K562 (cell line): ENCODE measurements around the gene ATP6V0A1. TPM values are rescaled to one million over a fixed set of nuclear protein-coding genes. Genes with fewer than 3 reads are reported as not detected.

Experiments used
- ARID3A ChIP-seq: IDR thresholded peaks from 2 replicates; pipeline ENCODE4 v1.6.1; 2012; ENCODE audit warnings: low read depth, low read length, improper control_type of control experiment, borderline replicate concordance
- ATF7 ChIP-seq: fragments of 450-650 bp; IDR thresholded peaks from 2 replicates; pipeline ENCODE4 v1.7.1; 2014; ENCODE audit warnings: mild to moderate bottlenecking, moderate library complexity
- BHLHE40 ChIP-seq: IDR thresholded peaks from 2 replicates; pipeline ENCODE4 v1.6.1; 2011; ENCODE audit warnings: low read length, improper control_type of control experiment
- CTBP1 ChIP-seq: fragments of 450-650 bp; IDR thresholded peaks from 2 replicates; pipeline ENCODE4 v1.6.1; 2016; ENCODE audit warnings: borderline replicate concordance
- CXXC5 ChIP-seq: fragments of 250-450 bp; sonication (Bioruptor Pico); IDR thresholded peaks from 2 replicates; pipeline ENCODE4 v1.8.0; 2022; ENCODE audit warnings: inconsistent platforms, mild to moderate bottlenecking, moderate library complexity
- DNMT1 ChIP-seq: fragments of 450-650 bp; IDR thresholded peaks from 2 replicates; pipeline ENCODE4 v1.6.1; 2016; ENCODE audit warnings: antibody characterized with exemption, mild to moderate bottlenecking
- HDAC3 ChIP-seq: fragments of 450-650 bp; IDR thresholded peaks from 2 replicates; pipeline ENCODE4 v1.6.1; 2018; ENCODE audit warnings: borderline replicate concordance, mild to moderate bottlenecking, moderate library complexity; ENCODE audit not compliant: partially characterized antibody
- MAZ ChIP-seq, 2 experiments: fragments of 450-650 bp in 1 of 2; sonication (generic) in 1 of 2; formaldehyde crosslinking; IDR thresholded peaks in 1 of 2; conservative IDR thresholded peaks in 1 of 2; 2 replicates each; pipeline versions ENCODE4 v1.4.0 to v1.5.0; 2020; ENCODE audit warnings: mild to moderate bottlenecking in 1 of 2, missing genetic modification reagents in 1 of 2
- MTA3 ChIP-seq: fragments of 450-650 bp; formaldehyde crosslinking; IDR thresholded peaks from 2 replicates; pipeline ENCODE4 v1.6.1; 2017; ENCODE audit warnings: mild to moderate bottlenecking, borderline replicate concordance
- MYNN ChIP-seq, 2 experiments: sonication (generic); formaldehyde crosslinking in 1 of 2; IDR thresholded peaks; 2 replicates each; pipeline versions ENCODE4 v1.5.0 to v1.6.1; 2016 to 2020; ENCODE audit warnings: antibody characterized with exemption in 1 of 2, missing genetic modification reagents in 1 of 2
- NBN ChIP-seq: fragments of 450-650 bp; IDR thresholded peaks from 2 replicates; pipeline ENCODE4 v1.6.1; 2016; ENCODE audit warnings: low read depth, mild to moderate bottlenecking
- PML ChIP-seq: IDR thresholded peaks from 2 replicates; pipeline ENCODE4 v1.6.1; 2012; ENCODE audit warnings: low read length, inconsistent platforms
- POLR2AphosphoS5 ChIP-seq: IDR thresholded peaks from 2 replicates; pipeline ENCODE4 v1.6.1; 2011; ENCODE audit warnings: mild to moderate bottlenecking, low read depth, low read length, moderate library complexity; ENCODE audit not compliant: control insufficient read depth, insufficient read depth
- RAD51 ChIP-seq: fragments of 450-650 bp; IDR thresholded peaks from 2 replicates; pipeline ENCODE4 v1.7.1; 2016; ENCODE audit warnings: low read depth, mild to moderate bottlenecking, borderline replicate concordance
- RCOR1 ChIP-seq, 2 experiments: IDR thresholded peaks; 2 replicates each; pipeline ENCODE4 v1.6.1; 2012; ENCODE audit warnings: low read depth in 2 of 2, low read length in 2 of 2, borderline replicate concordance in 1 of 2, improper control_type of control experiment in 1 of 2
- SAFB ChIP-seq: fragments of 200-400 bp; formaldehyde crosslinking; IDR thresholded peaks from 2 replicates; pipeline ENCODE4 v1.6.1; 2017; ENCODE audit warnings: low read depth, low read length, borderline replicate concordance
- WHSC1 ChIP-seq: IDR thresholded peaks from one replicate; pipeline ENCODE4 v1.6.1; 2012; ENCODE audit warnings: low read length, control low read depth, inconsistent platforms
- ZNF253 ChIP-seq: fragments of 250-450 bp; sonication (Bioruptor Pico); conservative IDR thresholded peaks from 2 replicates; pipeline ENCODE4 v1.6.1; 2021; ENCODE audit warnings: mild to moderate bottlenecking
- ZNF589 ChIP-seq: fragments of 200-800 bp; sonication (Bioruptor generic); IDR thresholded peaks from 2 replicates; pipeline ENCODE4 v1.6.1; 2016; ENCODE audit warnings: low read depth, missing genetic modification characterization, missing compliant biosample characterization
- ZNF592 ChIP-seq: fragments of 450-650 bp; IDR thresholded peaks from 2 replicates; pipeline ENCODE4 v1.6.1; 2017; ENCODE audit warnings: antibody characterized with exemption, mild to moderate bottlenecking
- ZSCAN29 ChIP-seq: fragments of 450-650 bp; IDR thresholded peaks from 2 replicates; pipeline ENCODE4 v1.6.1; 2017
- polyA plus RNA-seq, 8 experiments: library from polyadenylated mRNA; depleted of rRNA in 4 of 8; stranded (reverse) in 5 of 8; unstranded in 3 of 8; fragments of >200 nt; fragmentation: Nextera tagmentation in 2 of 8; fragmentation: Illumina TruSeq in 1 of 8; extraction: Ambion mirVana in 2 of 8; extraction: Trizol in 1 of 8; gene quantifications; 2 replicates each; pipeline versions ENCODE4 v1.2.1 to v1.2.3, GENCODE V29; 2011 to 2014; ENCODE audit warnings: inconsistent platforms in 1 of 8, missing spikeins in 1 of 8
- total RNA-seq, 7 experiments: library from RNA; depleted of rRNA in 6 of 7; stranded (reverse); fragments of >200 nt in 6 of 7; fragmentation: Illumina TruSeq in 2 of 7; extraction: Trizol in 2 of 7; gene quantifications; 2 replicates each; pipeline versions ENCODE4 v1.2.1 to v1.2.3, GENCODE V29; 2011 to 2021; ENCODE audit warnings: low replicate concordance in 1 of 7

ATP6V0A1 gene
- total and polyA plus RNA-seq, 9 of the 15 experiments (the other 6 are each of a cell fraction or from before 2014, with no cell fraction given): 11.8 to 158 (median 75.5) TPM

- peak; percentile 43; the same call in 1 of the 2 replicates for TF ChIP-seq RAD51
- peak; percentile 58 for TF ChIP-seq BHLHE40
- peak; percentile 71; the same call in 1 of the 2 replicates for TF ChIP-seq MTA3
- TF ChIP-seq ZNF589 (CRISPR knock-in tag): 0 out of 2 replicates have a peak, but pooled peaks have one; percentile 10
- TF ChIP-seq WHSC1: no peak
- peak; percentile 52; the same call in 1 of the 2 replicates for TF ChIP-seq PML
- peak; percentile 44; the same call in 1 of the 2 replicates for TF ChIP-seq POLR2AphosphoS5
- peak in 1 of 2 experiments; percentile 81; a peak in 2 of 4 replicates for TF ChIP-seq MAZ (CRISPR knock-in tag; conservative IDR thresholded peaks at IDR 0.05 in 1 of 2, IDR thresholded peaks at IDR 0.05 in 1 of 2)
- no peak for TF ChIP-seq HDAC3
- 0 out of 2 replicates have a peak, but pooled peaks have one; percentile 28 for TF ChIP-seq NBN
- 0 out of 2 replicates have a peak, but pooled peaks have one; percentile 34 for TF ChIP-seq ZNF253 (CRISPR knock-in tag)
- 0 out of 2 replicates have a peak, but pooled peaks have one; percentile 58 for TF ChIP-seq SAFB
- peak; percentile 53; the same call in 1 of the 2 replicates for TF ChIP-seq ATF7
- TF ChIP-seq CTBP1: peak; percentile 70; the same call in 1 of the 2 replicates
- TF ChIP-seq CXXC5 (CRISPR knock-in tag): 0 out of 2 replicates have a peak, but pooled peaks have one; percentile 21
- peak; percentile 36; the same call in 1 of the 2 replicates for TF ChIP-seq ZSCAN29
- TF ChIP-seq DNMT1: no peak
- peak; percentile 72; the same call in 1 of the 2 replicates for TF ChIP-seq MYNN (IDR thresholded peaks at IDR 0.05)
- no peak for TF ChIP-seq MYNN (CRISPR knock-in tag; IDR thresholded peaks at IDR 0.05)
- TF ChIP-seq ZNF592: peak; percentile 54
- peak in 1 of 2 experiments; percentile 38; a peak in 1 of 4 replicates for TF ChIP-seq RCOR1 (IDR thresholded peaks at IDR 0.05; ENCODE audit: borderline replicate concordance in 1 of 2, low read depth in 2 of 2, low read length in 2 of 2)
- TF ChIP-seq ARID3A: 0 out of 2 replicates have a peak, but pooled peaks have one; percentile 39
These were observed 58.8 kb downstream of the ATP6V0A1 start (continued) for GRCh38 chr17:42517516-42517915.
